Activated CD8-positive, alpha-beta memory T cell treated with anti-CD3 and anti-CD28 coated beads for 36 hours (primary cell): ENCODE measurements around the gene AMIGO2. TPM values are rescaled to one million over a fixed set of nuclear protein-coding genes. Genes with fewer than 3 reads are reported as not detected.

Experiments used
- total RNA-seq, 2 experiments: library from RNA; stranded (reverse); gene quantifications; one replicate each; pipeline ENCODE4 v1.2.3, GENCODE V29; 2021

Gene AMIGO2
- total RNA-seq, 2 experiments from 2014 or later, result 16.3 to 18.3 TPM

Other genes starting within 250 kb of the AMIGO2 start
- gene PCED1B, start 338 bp downstream of the AMIGO2 start, total RNA-seq, result 10 to 100 TPM; 79.8 to 86.5 TPM